ENCODE data around the gene CAV1.

Gene CAV1

DNA sequence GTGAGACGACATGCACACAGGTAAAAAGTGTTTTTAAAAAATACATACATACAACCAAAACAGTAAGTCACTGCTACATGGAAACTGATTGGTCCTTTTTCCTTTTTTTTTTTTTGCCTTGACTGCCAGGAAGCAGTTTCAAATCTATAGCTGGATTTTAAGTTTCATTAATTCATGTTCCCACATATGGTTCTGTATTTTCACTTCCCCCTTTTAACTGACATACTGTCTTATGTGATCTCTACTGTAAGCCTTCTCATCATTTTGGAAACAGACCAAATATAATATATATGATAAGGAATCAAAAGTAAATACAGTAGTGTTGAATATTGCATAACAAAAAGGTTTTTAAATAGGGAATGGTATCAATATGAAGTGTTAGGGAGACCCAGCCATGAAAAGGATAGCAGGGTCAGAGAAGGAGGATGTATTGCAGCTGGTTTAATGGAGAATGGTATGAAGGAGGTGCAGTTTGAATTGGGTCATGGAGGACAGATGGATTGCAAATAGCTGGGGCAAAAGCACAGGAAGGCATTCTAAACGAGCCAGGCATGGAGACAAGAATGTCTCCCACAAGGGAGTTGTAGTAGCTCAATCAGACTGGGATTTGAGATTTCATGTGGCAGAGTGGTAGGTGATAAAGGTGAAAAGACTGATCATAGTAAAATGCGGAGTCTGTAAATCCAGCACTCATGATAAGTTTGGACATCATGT, 5.4 kb downstream of the CAV1 start:
- no CpG with 5 or more reads among the region's 3 CpGs for WGBS (ENCODE audit: insufficient coverage, insufficient read length)
- Histone ChIP-seq H3K4me3 (ENCODE audit: low read length) (no peak overlapping the region), H3K27me3 (ENCODE audit: control insufficient read depth, insufficient read depth, low read length) (no peaks in the 10 kb centered on the region), H3K36me3 (ENCODE audit: control insufficient read depth, insufficient read depth, low read length) (no peaks in the 10 kb centered on the region), H3K27ac (ENCODE audit: low read length) (no peak overlapping the region), H3K4me1 (ENCODE audit: control insufficient read depth, insufficient read depth, low read length) (no peaks in the 10 kb centered on the region), H3K9me3 (ENCODE audit: control insufficient read depth, insufficient read depth, low read length) (no peaks in the 10 kb centered on the region)
- DNase-seq (ENCODE audit: low read depth, low spot score) = no peak

DNA sequence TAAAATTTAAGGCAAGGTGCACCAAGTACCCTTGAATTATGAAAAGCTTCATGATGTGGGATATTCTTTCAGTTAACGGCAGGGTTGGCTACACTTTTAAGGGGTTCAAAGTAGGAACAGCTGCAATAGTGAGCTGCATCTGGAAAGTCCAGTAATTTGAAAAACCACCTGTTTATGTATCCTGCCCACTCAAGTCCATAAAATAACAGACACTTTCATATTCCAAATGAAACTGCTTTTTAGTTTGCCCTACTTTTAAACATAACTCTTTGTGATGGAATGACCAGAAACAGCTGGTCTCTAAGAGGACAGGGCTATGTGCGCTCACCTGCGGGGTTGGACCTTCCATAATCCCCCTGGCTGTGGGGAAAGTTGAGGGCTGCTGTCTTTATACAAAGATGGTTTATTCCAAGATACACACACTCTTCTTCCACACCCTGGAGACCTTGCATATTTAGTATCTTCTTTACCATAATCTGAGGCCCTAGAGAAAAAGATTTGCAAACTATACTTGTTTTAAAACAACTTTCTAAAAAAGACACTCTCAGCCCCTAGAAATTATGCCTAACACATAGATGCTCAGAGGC, 7.4 kb downstream of the CAV1 start:
- no peaks in the 10 kb centered on the region for H3K4me1 ChIP-seq (ENCODE audit: control insufficient read depth, insufficient read depth, low read length)
- H3K36me3 ChIP-seq (ENCODE audit: control insufficient read depth, insufficient read depth, low read length) = no peaks in the 10 kb centered on the region
- no peaks in the 10 kb centered on the region for H3K9me3 ChIP-seq (ENCODE audit: control insufficient read depth, insufficient read depth, low read length)
- no peak for DNase-seq (ENCODE audit: low read depth, low spot score)
- WGBS (ENCODE audit: insufficient coverage, insufficient read length) = no CpG with 5 or more reads among the region's 3 CpGs
- H3K27ac ChIP-seq (ENCODE audit: low read length) = no peak overlapping the region
- H3K4me3 ChIP-seq (ENCODE audit: low read length) = no peak overlapping the region
- no peaks in the 10 kb centered on the region for H3K27me3 ChIP-seq (ENCODE audit: control insufficient read depth, insufficient read depth, low read length)

DNA sequence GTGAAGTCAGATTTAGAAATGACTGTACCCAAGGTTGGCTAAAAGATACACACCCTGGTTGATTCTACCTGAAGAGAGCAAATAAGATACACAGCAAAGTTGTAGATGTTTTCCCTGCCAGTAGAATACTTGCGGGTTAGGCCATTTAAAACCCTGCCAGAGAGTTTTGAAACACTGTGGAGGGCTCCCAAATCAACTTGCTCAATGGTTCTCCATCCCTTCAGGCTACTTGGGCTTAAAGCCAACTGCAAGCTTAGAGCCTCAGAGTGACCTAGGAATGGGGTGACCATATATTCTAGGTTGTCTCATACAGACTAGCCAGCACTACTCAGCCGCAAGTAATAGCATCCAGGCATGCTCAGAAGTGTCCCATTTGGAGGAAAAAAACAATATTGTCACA, 10.0 kb downstream of the CAV1 start:
- DNase-seq (ENCODE audit: low read depth, low spot score) = no peak
- no CpG with 5 or more reads among the region's 2 CpGs for WGBS (ENCODE audit: insufficient coverage, insufficient read length)
- Histone ChIP-seq H3K27ac (ENCODE audit: low read length) (no peak overlapping the region), H3K4me3 (ENCODE audit: low read length) (no peak overlapping the region), H3K36me3 (ENCODE audit: control insufficient read depth, insufficient read depth, low read length) (no peaks in the 10 kb centered on the region), H3K4me1 (ENCODE audit: control insufficient read depth, insufficient read depth, low read length) (no peaks in the 10 kb centered on the region), H3K27me3 (ENCODE audit: control insufficient read depth, insufficient read depth, low read length) (no peaks in the 10 kb centered on the region), H3K9me3 (ENCODE audit: control insufficient read depth, insufficient read depth, low read length) (no peaks in the 10 kb centered on the region)

DNA sequence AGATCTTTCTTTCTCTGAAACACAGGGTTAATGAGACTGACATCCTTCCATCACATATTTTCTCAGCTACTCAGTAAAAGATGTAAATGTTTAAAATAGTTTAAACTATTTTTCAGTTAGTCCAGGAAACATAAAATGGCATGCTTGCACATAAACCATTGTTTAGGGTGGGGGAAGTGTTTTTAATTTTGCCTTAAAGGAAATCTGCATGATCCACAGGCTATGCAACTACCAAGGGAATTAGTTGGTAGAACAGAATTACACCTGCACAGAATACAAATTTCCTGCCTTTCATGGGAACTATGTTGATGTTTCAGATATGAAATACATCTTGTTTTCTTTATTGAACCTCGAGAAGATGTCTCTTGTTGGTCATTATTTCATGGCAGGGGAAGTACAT, 10.6 kb downstream of the CAV1 start:
- no peak for DNase-seq (ENCODE audit: low read depth, low spot score)
- Histone ChIP-seq H3K9me3 (ENCODE audit: control insufficient read depth, insufficient read depth, low read length) (no peaks in the 10 kb centered on the region), H3K27me3 (ENCODE audit: control insufficient read depth, insufficient read depth, low read length) (no peaks in the 10 kb centered on the region), H3K4me1 (ENCODE audit: control insufficient read depth, insufficient read depth, low read length) (no peaks in the 10 kb centered on the region), H3K27ac (ENCODE audit: low read length) (no peak overlapping the region), H3K4me3 (ENCODE audit: low read length) (no peak overlapping the region), H3K36me3 (ENCODE audit: control insufficient read depth, insufficient read depth, low read length) (no peaks in the 10 kb centered on the region)
- WGBS (ENCODE audit: insufficient coverage, insufficient read length) = no CpG with 5 or more reads among the region's 1 CpG

DNA sequence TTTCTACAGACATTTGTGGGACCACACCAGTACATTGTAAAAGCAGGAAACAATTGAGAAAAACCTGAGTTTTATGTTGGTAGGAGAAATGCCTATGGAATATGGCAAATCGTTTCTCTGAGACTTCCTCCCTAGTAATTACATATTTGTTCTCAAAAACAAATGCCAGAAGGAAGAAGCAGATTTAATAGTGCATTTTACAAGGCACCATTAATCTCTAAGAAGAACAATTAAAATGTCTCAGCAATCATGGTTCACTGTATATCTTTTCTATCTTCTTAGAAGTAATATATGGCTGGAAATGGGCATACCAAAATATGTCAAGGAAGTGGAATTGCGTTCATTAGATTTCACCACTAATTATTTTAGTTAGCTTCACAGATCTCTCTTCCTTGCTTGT, 13.3 kb downstream of the CAV1 start:
- no CpG with 5 or more reads among the region's 2 CpGs for WGBS (ENCODE audit: insufficient coverage, insufficient read length)

DNA sequence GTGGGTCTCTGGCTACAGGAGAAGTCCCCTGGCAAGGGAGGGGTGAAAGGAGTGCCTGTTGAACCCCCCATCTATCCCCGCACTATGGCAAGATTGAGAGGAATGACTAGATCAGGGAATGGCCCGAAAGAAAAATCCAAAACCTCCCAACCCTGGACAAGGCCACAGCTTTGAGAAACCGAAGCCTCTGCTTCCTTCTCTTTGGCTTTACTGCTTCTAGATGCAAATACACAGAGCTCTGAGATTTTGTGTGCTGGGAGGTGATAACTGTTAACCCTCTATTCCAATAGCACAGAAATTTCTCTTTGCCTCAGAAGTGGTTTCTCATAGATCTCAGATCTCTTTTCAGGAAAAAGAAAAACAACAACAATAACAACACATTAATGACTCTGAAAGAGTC, 15.0 kb downstream of the CAV1 start:
- H3K27ac ChIP-seq (ENCODE audit: low read length) = no peak overlapping the region
- H3K4me3 ChIP-seq (ENCODE audit: low read length) = no peak overlapping the region
- no peak for DNase-seq (ENCODE audit: low read depth, low spot score)
- H3K4me1 ChIP-seq (ENCODE audit: control insufficient read depth, insufficient read depth, low read length) = no peaks in the 10 kb centered on the region
- no peaks in the 10 kb centered on the region for H3K9me3 ChIP-seq (ENCODE audit: control insufficient read depth, insufficient read depth, low read length)
- H3K27me3 ChIP-seq (ENCODE audit: control insufficient read depth, insufficient read depth, low read length) = no peaks in the 10 kb centered on the region
- H3K36me3 ChIP-seq (ENCODE audit: control insufficient read depth, insufficient read depth, low read length) = no peaks in the 10 kb centered on the region
- no CpG with 5 or more reads among the region's 3 CpGs for WGBS (ENCODE audit: insufficient coverage, insufficient read length)

More for the DNA sequence above, 13.3 kb downstream of the CAV1 start:
- no peaks in the 10 kb centered on the region for H3K36me3 ChIP-seq (ENCODE audit: control insufficient read depth, insufficient read depth, low read length)
- no peaks in the 10 kb centered on the region for H3K4me1 ChIP-seq (ENCODE audit: control insufficient read depth, insufficient read depth, low read length)
- H3K27me3 ChIP-seq (ENCODE audit: control insufficient read depth, insufficient read depth, low read length) = no peaks in the 10 kb centered on the region
- no peaks in the 10 kb centered on the region for H3K9me3 ChIP-seq (ENCODE audit: control insufficient read depth, insufficient read depth, low read length)
- no peak for DNase-seq (ENCODE audit: low read depth, low spot score)
- no peak overlapping the region for H3K4me3 ChIP-seq (ENCODE audit: low read length)
- no peak overlapping the region for H3K27ac ChIP-seq (ENCODE audit: low read length)

DNA sequence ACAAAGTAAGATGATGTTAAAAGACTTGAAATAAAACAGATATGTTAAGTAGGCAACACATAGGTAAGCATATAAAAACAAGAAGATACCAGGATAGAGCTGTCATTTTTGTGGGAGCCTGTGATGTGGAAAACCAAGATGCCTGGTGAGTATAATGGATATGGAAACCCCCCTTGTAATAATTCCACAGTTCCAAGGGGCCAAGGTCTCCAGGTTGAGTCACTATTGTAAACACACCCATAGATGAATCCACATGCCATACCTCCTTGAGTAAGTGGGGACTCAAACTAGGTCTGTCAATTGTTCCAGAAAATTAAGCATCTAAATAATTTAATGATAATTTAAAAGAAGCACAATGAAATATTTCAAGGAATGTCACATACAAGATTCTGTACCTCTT, 15.9 kb downstream of the CAV1 start:
- no peaks in the 10 kb centered on the region for H3K4me1 ChIP-seq (ENCODE audit: control insufficient read depth, insufficient read depth, low read length)
- H3K27ac ChIP-seq (ENCODE audit: low read length) = no peak overlapping the region
- H3K9me3 ChIP-seq (ENCODE audit: control insufficient read depth, insufficient read depth, low read length) = no peaks in the 10 kb centered on the region
- H3K36me3 ChIP-seq (ENCODE audit: control insufficient read depth, insufficient read depth, low read length) = no peaks in the 10 kb centered on the region
- no peaks in the 10 kb centered on the region for H3K27me3 ChIP-seq (ENCODE audit: control insufficient read depth, insufficient read depth, low read length)
- no peak overlapping the region for H3K4me3 ChIP-seq (ENCODE audit: low read length)
- no peak for DNase-seq (ENCODE audit: low read depth, low spot score)

DNA sequence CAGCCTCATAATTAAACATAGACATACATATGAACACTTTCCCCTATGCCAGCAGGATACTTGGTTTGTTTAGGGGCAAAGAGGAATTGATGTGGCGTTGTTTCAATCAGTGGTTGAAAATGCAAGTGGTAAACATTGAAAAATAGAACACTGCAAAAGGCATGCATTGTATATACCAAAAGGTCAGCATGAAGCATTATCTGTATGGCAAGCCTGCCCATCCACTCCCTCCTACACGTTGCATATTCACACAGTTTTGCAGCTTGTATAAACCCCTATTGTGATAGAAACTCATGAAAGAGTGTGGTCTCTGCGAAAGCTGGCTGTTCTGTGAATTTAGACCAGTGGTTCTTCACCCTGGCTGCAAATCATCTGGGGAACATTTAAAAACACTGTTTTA, 17.1 kb downstream of the CAV1 start:
- no peaks in the 10 kb centered on the region for H3K4me1 ChIP-seq (ENCODE audit: control insufficient read depth, insufficient read depth, low read length)
- no peaks in the 10 kb centered on the region for H3K9me3 ChIP-seq (ENCODE audit: control insufficient read depth, insufficient read depth, low read length)
- H3K27me3 ChIP-seq (ENCODE audit: control insufficient read depth, insufficient read depth, low read length) = no peaks in the 10 kb centered on the region
- no peak for DNase-seq (ENCODE audit: low read depth, low spot score)
- H3K36me3 ChIP-seq (ENCODE audit: control insufficient read depth, insufficient read depth, low read length) = no peaks in the 10 kb centered on the region
- H3K27ac ChIP-seq (ENCODE audit: low read length) = no peak overlapping the region
- H3K4me3 ChIP-seq (ENCODE audit: low read length) = no peak overlapping the region
- WGBS (ENCODE audit: insufficient coverage, insufficient read length) = no CpG with 5 or more reads among the region's 3 CpGs

DNA sequence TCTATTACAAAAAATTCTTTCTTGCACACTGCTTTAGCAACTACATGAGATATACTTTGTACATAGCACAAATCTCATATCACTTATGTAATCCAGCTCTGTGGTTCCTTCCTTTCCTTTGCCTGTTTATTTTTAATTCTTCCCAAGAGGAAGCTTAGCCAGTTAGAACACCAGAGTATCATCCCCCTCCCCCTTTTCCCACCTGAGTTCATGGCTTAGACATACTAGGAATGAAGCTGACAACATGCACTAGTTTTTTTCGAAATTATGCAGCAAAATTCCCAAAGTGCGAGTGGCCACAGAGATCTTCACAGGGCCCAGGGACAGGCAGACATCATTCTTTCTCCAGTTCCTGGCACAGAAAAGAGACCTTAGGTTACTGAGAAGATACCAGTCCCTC, 17.8 kb downstream of the CAV1 start:
- no peaks in the 10 kb centered on the region for H3K27me3 ChIP-seq (ENCODE audit: control insufficient read depth, insufficient read depth, low read length)
- DNase-seq (ENCODE audit: low read depth, low spot score) = no peak
- no peak overlapping the region for H3K27ac ChIP-seq (ENCODE audit: low read length)
- no peaks in the 10 kb centered on the region for H3K4me1 ChIP-seq (ENCODE audit: control insufficient read depth, insufficient read depth, low read length)
- no CpG with 5 or more reads among the region's 2 CpGs for WGBS (ENCODE audit: insufficient coverage, insufficient read length)
- H3K36me3 ChIP-seq (ENCODE audit: control insufficient read depth, insufficient read depth, low read length) = no peaks in the 10 kb centered on the region
- no peaks in the 10 kb centered on the region for H3K9me3 ChIP-seq (ENCODE audit: control insufficient read depth, insufficient read depth, low read length)
- H3K4me3 ChIP-seq (ENCODE audit: low read length) = no peak overlapping the region

DNA sequence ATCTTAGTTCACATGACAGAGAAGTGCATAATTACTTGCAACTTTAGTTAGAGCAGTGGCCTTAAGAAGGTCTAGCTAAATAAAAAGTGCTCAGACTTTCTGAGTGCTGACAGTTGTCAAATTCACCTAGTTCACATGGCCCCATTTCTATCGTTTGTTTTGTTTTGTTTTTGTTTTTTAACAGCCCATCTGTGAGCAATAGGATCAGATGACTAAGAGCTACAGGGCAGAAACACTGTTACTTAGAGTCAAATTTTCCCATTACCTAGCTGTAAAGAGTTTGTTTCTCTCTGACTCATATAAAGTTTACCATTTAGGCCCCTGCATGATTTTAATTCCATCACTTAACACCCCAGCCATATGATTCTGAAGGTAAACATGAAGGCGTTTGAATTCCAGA, 18.8 kb downstream of the CAV1 start:
- Histone ChIP-seq H3K36me3 (ENCODE audit: control insufficient read depth, insufficient read depth, low read length) (no peaks in the 10 kb centered on the region), H3K4me3 (ENCODE audit: low read length) (no peak overlapping the region), H3K27ac (ENCODE audit: low read length) (no peak overlapping the region), H3K4me1 (ENCODE audit: control insufficient read depth, insufficient read depth, low read length) (no peaks in the 10 kb centered on the region), H3K9me3 (ENCODE audit: control insufficient read depth, insufficient read depth, low read length) (no peaks in the 10 kb centered on the region), H3K27me3 (ENCODE audit: control insufficient read depth, insufficient read depth, low read length) (no peaks in the 10 kb centered on the region; the same call in 1 of the 2 replicates)
- no peak for DNase-seq (ENCODE audit: low read depth, low spot score)
- WGBS (ENCODE audit: insufficient coverage, insufficient read length) = no CpG with 5 or more reads among the region's 2 CpGs

DNA sequence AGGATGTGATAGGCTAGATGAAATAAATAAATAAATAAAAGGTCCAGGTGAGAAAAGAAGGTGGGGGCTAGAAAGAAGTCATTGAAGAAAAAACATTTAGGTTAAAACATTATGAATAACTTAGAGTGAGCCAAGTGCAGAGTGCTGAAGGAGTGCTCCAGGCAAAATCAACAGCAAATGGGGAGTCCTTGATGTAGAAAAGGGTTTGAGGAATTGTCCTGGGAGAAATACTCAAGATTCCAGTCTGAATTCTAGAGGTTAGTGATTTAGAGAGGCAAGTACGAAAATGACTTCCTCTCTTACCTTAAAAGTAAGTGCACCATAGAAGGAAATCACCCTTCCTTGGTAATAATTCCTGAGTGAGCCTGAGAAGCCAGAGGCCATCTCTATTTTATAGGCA, 19.7 kb downstream of the CAV1 start:
- no peak overlapping the region for H3K27ac ChIP-seq (ENCODE audit: low read length)
- no peak overlapping the region for H3K4me3 ChIP-seq (ENCODE audit: low read length)
- WGBS (ENCODE audit: insufficient coverage, insufficient read length) = no CpG with 5 or more reads among the region's 1 CpG
- H3K36me3 ChIP-seq (ENCODE audit: control insufficient read depth, insufficient read depth, low read length) = no peaks in the 10 kb centered on the region
- no peaks in the 10 kb centered on the region for H3K4me1 ChIP-seq (ENCODE audit: control insufficient read depth, insufficient read depth, low read length)
- H3K27me3 ChIP-seq (ENCODE audit: control insufficient read depth, insufficient read depth, low read length) = no peaks in the 10 kb centered on the region; the same call in 1 of the 2 replicates
- no peak for DNase-seq (ENCODE audit: low read depth, low spot score)
- no peaks in the 10 kb centered on the region for H3K9me3 ChIP-seq (ENCODE audit: control insufficient read depth, insufficient read depth, low read length)

Data from iPS DF 6.9 (cell line).